ENCODE results near the gene PDE4D. TPM values are rescaled to one million over a fixed set of nuclear protein-coding genes. Genes with fewer than 3 reads are reported as not detected.

Gene PDE4D
- total RNA-seq, 1 donor from 2014 or later, result 13.2 TPM

DNA sequence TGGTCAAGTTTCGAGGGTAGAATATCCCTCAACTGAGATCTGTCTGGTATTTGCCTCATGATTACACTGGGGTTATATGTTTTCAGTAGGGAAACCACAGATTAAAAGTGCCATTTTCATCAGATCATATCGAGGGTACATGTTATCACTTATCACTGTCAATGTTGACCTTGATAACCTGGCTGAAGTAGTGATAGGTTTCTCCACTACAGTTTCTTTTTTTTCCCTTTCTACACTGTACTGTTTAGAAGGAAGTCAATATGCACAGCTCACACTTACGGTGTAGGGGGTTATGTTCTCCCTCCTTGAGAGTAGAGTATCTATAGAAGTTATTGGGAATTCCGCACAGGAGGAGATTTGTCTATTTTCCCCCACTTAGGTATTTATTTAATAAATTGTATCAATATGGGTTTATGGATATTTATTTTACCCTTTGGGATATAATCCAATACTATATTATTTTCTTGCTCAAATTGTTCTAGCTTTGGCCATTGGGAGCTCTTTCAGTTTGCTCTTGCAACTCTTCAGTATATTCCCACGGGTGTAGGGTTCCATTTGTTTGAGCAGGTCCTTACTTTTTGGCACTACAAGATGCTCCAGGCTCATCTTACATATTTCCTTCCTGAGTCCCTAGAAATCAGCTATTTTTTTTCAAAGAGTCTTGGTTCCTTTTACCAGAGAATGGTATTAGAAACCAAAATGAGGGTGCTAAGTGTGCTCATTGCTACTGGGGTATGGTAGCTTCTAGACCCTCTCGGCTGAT is 866.2 kb downstream of the PDE4D start:
- Mint-ChIP-seq H3K9me3 (ENCODE audit: unreplicated experiment) (peaks cover 2% of the 10 kb centered on the region), H3K27ac (ENCODE audit: unreplicated experiment) (no peak overlapping the region), H3K4me1 (ENCODE audit: low read depth, unreplicated experiment) (no peaks in the 10 kb centered on the region), H3K4me3 (ENCODE audit: unreplicated experiment) (no peak overlapping the region), H3K36me3 (ENCODE audit: unreplicated experiment) (no peaks in the 10 kb centered on the region), H3K27me3 (ENCODE audit: unreplicated experiment) (no peaks in the 10 kb centered on the region)
- TF ChIP-seq, protein P1, sequence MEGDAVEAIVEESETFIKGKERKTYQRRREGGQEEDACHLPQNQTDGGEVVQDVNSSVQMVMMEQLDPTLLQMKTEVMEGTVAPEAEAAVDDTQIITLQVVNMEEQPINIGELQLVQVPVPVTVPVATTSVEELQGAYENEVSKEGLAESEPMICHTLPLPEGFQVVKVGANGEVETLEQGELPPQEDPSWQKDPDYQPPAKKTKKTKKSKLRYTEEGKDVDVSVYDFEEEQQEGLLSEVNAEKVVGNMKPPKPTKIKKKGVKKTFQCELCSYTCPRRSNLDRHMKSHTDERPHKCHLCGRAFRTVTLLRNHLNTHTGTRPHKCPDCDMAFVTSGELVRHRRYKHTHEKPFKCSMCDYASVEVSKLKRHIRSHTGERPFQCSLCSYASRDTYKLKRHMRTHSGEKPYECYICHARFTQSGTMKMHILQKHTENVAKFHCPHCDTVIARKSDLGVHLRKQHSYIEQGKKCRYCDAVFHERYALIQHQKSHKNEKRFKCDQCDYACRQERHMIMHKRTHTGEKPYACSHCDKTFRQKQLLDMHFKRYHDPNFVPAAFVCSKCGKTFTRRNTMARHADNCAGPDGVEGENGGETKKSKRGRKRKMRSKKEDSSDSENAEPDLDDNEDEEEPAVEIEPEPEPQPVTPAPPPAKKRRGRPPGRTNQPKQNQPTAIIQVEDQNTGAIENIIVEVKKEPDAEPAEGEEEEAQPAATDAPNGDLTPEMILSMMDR (IDR thresholded peaks at IDR 0.05; ENCODE audit: partially characterized antibody, unreplicated experiment), result no peak
- DNase-seq, result no peak

GRCh38 chr5:59025734-59026133 is 867.8 kb downstream of the PDE4D start:
- Mint-ChIP-seq H3K36me3 (ENCODE audit: unreplicated experiment) (no peaks in the 10 kb centered on the region), H3K9me3 (ENCODE audit: unreplicated experiment) (peaks cover 2% of the 10 kb centered on the region), H3K4me1 (ENCODE audit: low read depth, unreplicated experiment) (no peaks in the 10 kb centered on the region), H3K4me3 (ENCODE audit: unreplicated experiment) (no peak overlapping the region), H3K27ac (ENCODE audit: unreplicated experiment) (no peak overlapping the region), H3K27me3 (ENCODE audit: unreplicated experiment) (no peaks in the 10 kb centered on the region)
- no peak for DNase-seq
- TF ChIP-seq, protein P1 (IDR thresholded peaks at IDR 0.05; ENCODE audit: partially characterized antibody, unreplicated experiment), result no peak

DNA sequence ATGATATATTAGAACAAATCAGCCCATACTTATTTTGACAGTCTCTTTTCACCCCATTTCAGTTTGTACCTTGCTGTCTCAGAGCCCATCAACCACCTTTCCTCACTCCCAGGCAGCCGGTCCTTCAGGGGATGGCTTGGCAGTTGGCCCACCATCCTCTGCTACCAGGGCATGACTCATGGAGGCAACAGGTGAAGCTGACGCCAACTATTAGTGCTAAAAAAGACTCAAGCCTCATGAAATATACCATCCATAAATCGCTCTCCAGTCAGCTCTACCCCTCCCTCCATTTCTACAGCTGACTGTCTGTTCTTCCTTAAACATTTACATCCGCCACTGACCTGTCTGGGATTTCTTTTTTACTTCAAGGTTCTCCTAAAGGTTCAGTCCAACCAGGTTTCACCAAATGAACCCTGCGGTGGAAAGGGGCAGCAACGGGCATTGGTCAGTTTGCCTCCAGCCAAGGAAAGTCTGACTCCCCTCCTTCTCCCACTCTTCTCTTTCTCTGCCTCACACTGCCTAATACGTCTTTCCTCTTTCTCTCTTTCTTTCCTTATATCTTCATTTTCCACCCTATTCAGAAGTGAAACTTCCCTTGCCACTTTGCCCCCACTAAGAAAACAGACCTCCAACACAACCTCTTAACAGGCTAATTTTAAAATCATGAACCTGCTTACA is 871.5 kb downstream of the PDE4D start:
- H3K9me3 Mint-ChIP-seq (ENCODE audit: unreplicated experiment), result no peaks in the 10 kb centered on the region
- no peaks in the 10 kb centered on the region for H3K36me3 Mint-ChIP-seq (ENCODE audit: unreplicated experiment)
- DNase-seq, result no peak
- H3K4me1 Mint-ChIP-seq (ENCODE audit: low read depth, unreplicated experiment), result no peaks in the 10 kb centered on the region
- no peaks in the 10 kb centered on the region for H3K27me3 Mint-ChIP-seq (ENCODE audit: unreplicated experiment)
- H3K4me3 Mint-ChIP-seq (ENCODE audit: unreplicated experiment), result no peak overlapping the region
- TF ChIP-seq, protein P1 (IDR thresholded peaks at IDR 0.05; ENCODE audit: partially characterized antibody, unreplicated experiment), result no peak
- no peak overlapping the region for H3K27ac Mint-ChIP-seq (ENCODE audit: unreplicated experiment)

DNA sequence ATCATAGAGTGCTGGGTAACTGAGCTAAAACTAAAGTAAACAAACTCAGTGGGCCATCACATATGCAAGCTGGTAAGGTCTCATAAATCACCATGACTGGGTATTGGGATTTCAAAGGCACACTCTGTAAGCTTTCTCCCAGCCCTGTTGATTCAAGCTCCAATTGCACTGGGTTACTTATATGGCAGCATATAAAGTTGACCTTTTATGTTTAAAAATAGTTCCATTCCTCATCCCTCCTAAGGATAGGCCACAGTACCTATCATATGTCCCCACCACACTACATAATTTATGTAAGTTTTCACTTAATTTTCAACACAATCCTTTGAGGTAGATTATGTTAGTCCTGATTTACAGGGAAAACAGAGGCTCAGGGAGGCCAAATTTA is 872.2 kb downstream of the PDE4D start:
- H3K4me1 Mint-ChIP-seq (ENCODE audit: low read depth, unreplicated experiment), result no peaks in the 10 kb centered on the region
- TF ChIP-seq, protein P1 (IDR thresholded peaks at IDR 0.05; ENCODE audit: partially characterized antibody, unreplicated experiment), result no peak
- H3K36me3 Mint-ChIP-seq (ENCODE audit: unreplicated experiment), result no peaks in the 10 kb centered on the region
- H3K27me3 Mint-ChIP-seq (ENCODE audit: unreplicated experiment), result no peaks in the 10 kb centered on the region
- no peaks in the 10 kb centered on the region for H3K9me3 Mint-ChIP-seq (ENCODE audit: unreplicated experiment)
- no peak overlapping the region for H3K27ac Mint-ChIP-seq (ENCODE audit: unreplicated experiment)
- H3K4me3 Mint-ChIP-seq (ENCODE audit: unreplicated experiment), result no peak overlapping the region
- DNase-seq, result no peak
